SK-N-SH (cell line): ENCODE results near the gene PPP1R15B. TPM values are rescaled to one million over a fixed set of nuclear protein-coding genes. Genes with fewer than 3 reads are reported as not detected.

Source experiments
- CTCF ChIA-PET: fragments of 300-600, 350-600 bp; formaldehyde crosslinking; extraction: SDS; loops from one replicate; lab custom pipeline; 2021; lab: Yijun Ruan, JAX
- POLR2A ChIA-PET: fragments of 350-600 bp; sonication (Branson Sonifier 250); formaldehyde crosslinking; extraction: SDS; loops from one replicate; lab custom pipeline; 2020; ENCODE audit warnings: antibody characterized with exemption, inconsistent platforms; lab: Yijun Ruan, JAX
- DNase-seq: peaks from one replicate; pipeline ENCODE4 v3.0.0; 2012
- H2AFZ ChIP-seq: fragments of 200-600 bp; sonication (generic); 2 replicates; pipeline ENCODE4 v1.8.1; 2016; ENCODE audit warnings: antibody characterized with exemption, mild to moderate bottlenecking, low read depth
- H3F3A ChIP-seq: fragments of 200-600 bp; sonication (generic); replicated peaks from 2 replicates; pipeline ENCODE3; 2016; ENCODE audit warnings: antibody characterized with exemption, mild to moderate bottlenecking; ENCODE audit not compliant: insufficient read depth
- H3K27ac ChIP-seq, 2 experiments: fragments of 200-500 bp in 1 of 2; fragments of 200-600 bp in 1 of 2; sonication (Bioruptor generic) in 1 of 2; sonication (generic), shearing (Covaris generic) in 1 of 2; 2 replicates each; pipeline versions ENCODE4 v1.5.1 to v1.6.1; 2014 to 2016; ENCODE audit warnings: low read depth in 2 of 2, inconsistent platforms in 1 of 2, low read length in 1 of 2, mild to moderate bottlenecking in 1 of 2, mixed read lengths in 1 of 2
- H3K27me3 ChIP-seq: fragments of 200-600 bp; sonication (generic), shearing (Covaris generic); 2 replicates; pipeline ENCODE4 v1.6.1; 2016; ENCODE audit warnings: mixed run types; ENCODE audit not compliant: insufficient read depth
- H3K36me3 ChIP-seq, 2 experiments: fragments of 200-500 bp in 1 of 2; fragments of 200-600 bp in 1 of 2; sonication (Bioruptor generic) in 1 of 2; sonication (generic) in 1 of 2; replicated peaks in 1 of 2; 2 replicates each; pipeline versions ENCODE3 to v1.5.1; 2014 to 2016; ENCODE audit warnings: low read length in 1 of 2, mild to moderate bottlenecking in 1 of 2; ENCODE audit not compliant: insufficient read depth in 2 of 2, control insufficient read depth in 1 of 2
- H3K4me1 ChIP-seq, 2 experiments: fragments of 200-500 bp in 1 of 2; fragments of 200-600 bp in 1 of 2; sonication (Bioruptor generic) in 1 of 2; sonication (generic), shearing (Covaris generic) in 1 of 2; 2 replicates each; pipeline versions ENCODE4 v1.5.1 to v1.6.1; 2014 to 2016; ENCODE audit warnings: low read depth in 1 of 2, low read length in 1 of 2, mixed run types in 1 of 2; ENCODE audit not compliant: insufficient read depth in 2 of 2, control insufficient read depth in 1 of 2
- H3K4me2 ChIP-seq: fragments of 200-600 bp; sonication (generic), shearing (Covaris generic); 2 replicates; pipeline ENCODE4 v1.6.1; 2017; ENCODE audit warnings: mixed run types
- H3K4me3 ChIP-seq, 2 experiments: fragments of 200-500 bp in 1 of 2; fragments of 200-600 bp in 1 of 2; sonication (Bioruptor generic) in 1 of 2; sonication (generic), shearing (Covaris generic) in 1 of 2; 2 replicates each; pipeline versions ENCODE4 v1.5.1 to v1.8.1; 2014 to 2016; ENCODE audit warnings: low read depth in 2 of 2, inconsistent platforms in 1 of 2, low read length in 1 of 2, mild to moderate bottlenecking in 1 of 2, mixed read lengths in 1 of 2, moderate library complexity in 1 of 2
- H3K79me2 ChIP-seq: fragments of 200-600 bp; sonication (generic); 2 replicates; pipeline ENCODE4 v1.8.1; 2017; ENCODE audit warnings: mild to moderate bottlenecking; ENCODE audit not compliant: insufficient read depth
- H3K9ac ChIP-seq: fragments of 200-600 bp; sonication (generic); 2 replicates; pipeline ENCODE4 v1.6.1; 2017; ENCODE audit warnings: mixed run types
- H3K9me2 ChIP-seq: fragments of 200-600 bp; sonication (generic); 2 replicates; pipeline ENCODE4 v1.6.1; 2017; ENCODE audit warnings: mixed run types
- H3K9me3 ChIP-seq: fragments of 200-600 bp; sonication (generic); 2 replicates; pipeline ENCODE4 v1.6.1; 2017; ENCODE audit warnings: mixed run types, mild to moderate bottlenecking, moderate library complexity
- H4K20me1 ChIP-seq: fragments of 200-600 bp; sonication (generic); 2 replicates; pipeline ENCODE4 v1.6.1; 2017; ENCODE audit warnings: mild to moderate bottlenecking, mixed run types; ENCODE audit not compliant: insufficient read depth
- CHD2 ChIP-seq: fragments of 150-350 bp; IDR thresholded peaks from 2 replicates; pipeline ENCODE4 v1.6.1; 2018; ENCODE audit warnings: low read length; ENCODE audit not compliant: partially characterized antibody
- ELF1 ChIP-seq: IDR thresholded peaks from 2 replicates; pipeline ENCODE4 v1.4.0; 2012
- EP300 ChIP-seq, 2 experiments: IDR thresholded peaks; 2 replicates each; pipeline versions ENCODE4 v1.4.0 to v1.6.1; 2012; ENCODE audit warnings: borderline replicate concordance in 1 of 2, low read depth in 1 of 2, low read length in 1 of 2
- GABPA ChIP-seq: IDR thresholded peaks from 2 replicates; pipeline ENCODE4 v1.4.0; 2012; ENCODE audit warnings: low read depth, mild to moderate bottlenecking
- JUND ChIP-seq: IDR thresholded peaks from 2 replicates; pipeline ENCODE4 v1.4.0; 2012
- MEF2A ChIP-seq: IDR thresholded peaks from 2 replicates; pipeline ENCODE4 v1.4.0; 2012; ENCODE audit warnings: low read depth, borderline replicate concordance
- MXI1 ChIP-seq: IDR thresholded peaks from 2 replicates; pipeline ENCODE4 v1.6.1; 2012; ENCODE audit warnings: mild to moderate bottlenecking, low read depth, low read length, improper control_type of control experiment
- RAD21 ChIP-seq: IDR thresholded peaks from 2 replicates; pipeline ENCODE4 v1.6.1; 2012; ENCODE audit warnings: mild to moderate bottlenecking, low read length
- RCOR1 ChIP-seq: fragments of 150-350 bp; IDR thresholded peaks from 2 replicates; pipeline ENCODE4 v1.6.1; 2017; ENCODE audit warnings: antibody characterized with exemption, low read length
- RFX5 ChIP-seq: IDR thresholded peaks from 2 replicates; pipeline ENCODE4 v1.6.1; 2012; ENCODE audit warnings: mild to moderate bottlenecking, improper control_type of control experiment, low read length
- SMC3 ChIP-seq: IDR thresholded peaks from 2 replicates; pipeline ENCODE4 v1.6.1; 2012; ENCODE audit warnings: low read depth, low read length, improper control_type of control experiment
- WGBS: methylation state at CpG from one replicate; pipeline ENCODE4 v1.1.6; 2017; ENCODE audit warnings: low lambda C conversion rate; 5-methylcytosine and 5-hydroxymethylcytosine counted together
- polyA plus RNA-seq, 3 experiments: library from polyadenylated mRNA; depleted of rRNA; stranded (reverse); fragments of >200 nt; gene quantifications; 2 replicates each; pipeline ENCODE4 v1.2.3, GENCODE V29; 2012
- TF ChIP-seq, protein P1 (sequence below): fragments of 200-600 bp; sonication (generic); IDR thresholded peaks from 2 replicates; pipeline ENCODE4 v1.6.1; 2017; ENCODE audit warnings: antibody characterized with exemption, mild to moderate bottlenecking, moderate library complexity
- TF ChIP-seq, protein P2 (sequence below): IDR thresholded peaks from 2 replicates; pipeline ENCODE4 v1.4.0; 2012; ENCODE audit warnings: low read depth
- TF ChIP-seq, protein P3 (sequence below): IDR thresholded peaks from 2 replicates; pipeline ENCODE4 v1.4.0; 2012; ENCODE audit warnings: low read depth, borderline replicate concordance

The PPP1R15B gene
- polyA plus RNA-seq, 1 of the 3 experiments (the other 2 are of a cell fraction), result 12.1 TPM

DNA sequence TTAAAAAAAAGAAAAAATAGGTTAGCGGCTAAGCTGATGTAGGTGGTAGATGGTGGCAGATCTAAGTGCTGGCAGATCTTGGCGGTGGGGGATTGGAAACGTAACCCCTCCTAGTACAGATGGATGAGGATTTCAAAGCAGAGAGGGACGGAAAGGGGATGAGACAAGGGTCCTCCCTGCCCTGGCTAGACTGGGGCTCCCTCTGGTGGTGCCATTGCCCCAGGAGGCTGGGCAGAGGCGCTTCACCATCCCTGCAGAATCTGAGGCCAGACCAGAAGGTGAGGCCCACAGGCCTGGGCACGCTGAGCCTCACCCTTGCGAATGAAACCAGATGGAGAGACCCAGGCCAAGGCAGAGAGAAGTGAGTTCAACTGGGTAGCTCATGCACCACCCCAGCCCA, 44.9 kb downstream of the PPP1R15B start:
- H3K27me3 ChIP-seq, result peaks cover 17% of the 10 kb centered on the region; the same call in 1 of the 2 replicates
- no peak overlapping the region for H3K27ac ChIP-seq
- H3K4me3 ChIP-seq, result no peak overlapping the region
- H4K20me1 ChIP-seq, result no peaks in the 10 kb centered on the region
- 87% methylated on average over 5 of the region's 7 CpGs for WGBS
- ChIA-PET CTCF (interaction anchor here (0.6 to 3.3 kb wide), 10 partner anchors 9 to 214 kb away, joined by 3 to 21 read pairs (median 4); partner anchors contain the start of gene GOLT1A), POLR2A (no interaction called here)
- H2AFZ ChIP-seq, result no peak overlapping the region
- no peak overlapping the region for H3K4me2 ChIP-seq
- no peak overlapping the region for H3K9ac ChIP-seq
- H3K4me1 ChIP-seq, result peaks cover 4 to 7% of the 10 kb centered on the region in 2 experiments; a peak in 1 of 4 replicates
- peak; percentile 46 for DNase-seq
- no peaks in the 10 kb centered on the region for H3K36me3 ChIP-seq
- H3K9me3 ChIP-seq, result no peaks in the 10 kb centered on the region
- no peaks in the 10 kb centered on the region for H3K79me2 ChIP-seq
- H3F3A ChIP-seq, result no peaks in the 10 kb centered on the region
- TF ChIP-seq, protein P1, sequence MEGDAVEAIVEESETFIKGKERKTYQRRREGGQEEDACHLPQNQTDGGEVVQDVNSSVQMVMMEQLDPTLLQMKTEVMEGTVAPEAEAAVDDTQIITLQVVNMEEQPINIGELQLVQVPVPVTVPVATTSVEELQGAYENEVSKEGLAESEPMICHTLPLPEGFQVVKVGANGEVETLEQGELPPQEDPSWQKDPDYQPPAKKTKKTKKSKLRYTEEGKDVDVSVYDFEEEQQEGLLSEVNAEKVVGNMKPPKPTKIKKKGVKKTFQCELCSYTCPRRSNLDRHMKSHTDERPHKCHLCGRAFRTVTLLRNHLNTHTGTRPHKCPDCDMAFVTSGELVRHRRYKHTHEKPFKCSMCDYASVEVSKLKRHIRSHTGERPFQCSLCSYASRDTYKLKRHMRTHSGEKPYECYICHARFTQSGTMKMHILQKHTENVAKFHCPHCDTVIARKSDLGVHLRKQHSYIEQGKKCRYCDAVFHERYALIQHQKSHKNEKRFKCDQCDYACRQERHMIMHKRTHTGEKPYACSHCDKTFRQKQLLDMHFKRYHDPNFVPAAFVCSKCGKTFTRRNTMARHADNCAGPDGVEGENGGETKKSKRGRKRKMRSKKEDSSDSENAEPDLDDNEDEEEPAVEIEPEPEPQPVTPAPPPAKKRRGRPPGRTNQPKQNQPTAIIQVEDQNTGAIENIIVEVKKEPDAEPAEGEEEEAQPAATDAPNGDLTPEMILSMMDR, result peak; percentile 35
- TF ChIP-seq SMC3 (peak; percentile 26; the same call in 1 of the 2 replicates), MEF2A (no peak), RAD21 (peak; percentile 29), JUND (no peak)
- TF ChIP-seq, protein P2, sequence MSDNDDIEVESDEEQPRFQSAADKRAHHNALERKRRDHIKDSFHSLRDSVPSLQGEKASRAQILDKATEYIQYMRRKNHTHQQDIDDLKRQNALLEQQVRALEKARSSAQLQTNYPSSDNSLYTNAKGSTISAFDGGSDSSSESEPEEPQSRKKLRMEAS, result no peak
- H3K9me2 ChIP-seq, result no peaks in the 10 kb centered on the region

DNA sequence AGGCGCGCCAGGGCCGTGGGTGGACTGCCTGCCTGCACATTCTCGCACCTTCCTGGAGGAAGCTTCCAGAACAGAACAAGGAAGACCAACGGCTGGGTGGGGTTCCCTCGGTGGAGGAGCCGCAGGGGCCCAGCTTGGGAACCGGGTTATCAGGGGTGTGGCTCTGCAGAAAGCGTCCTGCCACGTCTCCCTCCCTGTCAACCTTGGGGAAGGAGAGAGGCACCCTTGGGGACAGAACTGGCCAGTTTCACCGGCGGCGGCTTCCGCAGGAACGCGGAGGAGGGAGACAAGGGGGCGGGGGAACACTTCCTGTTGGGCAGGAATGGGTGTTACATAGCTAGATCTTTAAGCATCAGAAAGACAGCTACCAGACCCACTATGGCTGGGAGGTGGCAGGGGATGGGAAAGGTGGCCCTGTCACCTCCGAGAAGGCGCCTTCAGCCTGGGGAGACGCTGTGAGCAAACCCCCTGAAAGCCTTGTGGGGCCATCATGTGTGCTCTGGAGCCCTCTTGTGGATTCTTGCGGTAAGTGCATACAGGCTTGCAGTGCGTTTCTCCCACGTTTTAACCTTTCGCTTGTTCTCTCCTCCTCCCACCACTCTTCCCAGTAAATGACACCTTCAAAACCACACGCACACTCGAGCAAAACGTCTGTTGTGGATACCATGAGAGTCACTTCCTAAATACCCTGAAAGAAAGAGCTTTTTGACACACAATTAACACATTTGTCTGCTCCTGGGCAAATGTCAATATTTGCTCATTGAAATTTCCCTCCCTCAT, 48.1 kb downstream of the PPP1R15B start:
- peak; percentile 74 for DNase-seq
- H3F3A ChIP-seq, result no peaks in the 10 kb centered on the region
- no peaks in the 10 kb centered on the region for H3K79me2 ChIP-seq
- ChIA-PET POLR2A (interaction anchor here (1.2 to 2.7 kb wide), 4 partner anchors 13 to 212 kb away, joined by 3 to 7 read pairs (median 4); partner anchors contain the start of gene ETNK2), CTCF (interaction anchor here (0.5 to 8.4 kb wide), 77 partner anchors 9 to 528 kb away, joined by 3 to 338 read pairs (median 4); partner anchors contain the start of genes ETNK2, GOLT1A, KISS1 and REN)
- no peaks in the 10 kb centered on the region for H4K20me1 ChIP-seq
- no peak overlapping the region for H3K9ac ChIP-seq
- WGBS, result 12% methylated on average over 22 of the region's 27 CpGs
- peak overlapping the region; percentile 91 for H3K4me2 ChIP-seq
- H3K27ac ChIP-seq, result peak overlapping the region in 1 of 2 experiments; percentile 56; a peak in 1 of 4 replicates
- H3K27me3 ChIP-seq, result peaks cover 7% of the 10 kb centered on the region; the same call in 1 of the 2 replicates
- H3K4me3 ChIP-seq, result peak overlapping the region; percentile 41 to 56
- H3K36me3 ChIP-seq, result no peaks in the 10 kb centered on the region
- peaks cover 4 to 25% of the 10 kb centered on the region in 2 experiments; a peak in 1 of 4 replicates for H3K4me1 ChIP-seq
- H3K9me3 ChIP-seq, result no peaks in the 10 kb centered on the region
- peak overlapping the region; percentile 95 for H2AFZ ChIP-seq
- H3K9me2 ChIP-seq, result no peaks in the 10 kb centered on the region
- TF ChIP-seq, protein P1, result peak; percentile 98
- TF ChIP-seq GABPA, result peak; percentile 41; the same call in 1 of the 2 replicates
- peak; percentile 95 for TF ChIP-seq SMC3
- TF ChIP-seq RFX5, result peak; percentile 31; the same call in 1 of the 2 replicates
- TF ChIP-seq RAD21, result peak; percentile 97
- TF ChIP-seq MXI1, result 0 out of 2 replicates have a peak, but pooled peaks have one; percentile 14
- peak; percentile 49; the same call in 1 of the 2 replicates for TF ChIP-seq RCOR1
- TF ChIP-seq ELF1, result no peak
- no peak for TF ChIP-seq EP300 (IDR thresholded peaks at IDR 0.05; ENCODE audit: borderline replicate concordance in 1 of 2, low read depth in 1 of 2, low read length in 1 of 2)
- peak; percentile 22 for TF ChIP-seq CHD2
- TF ChIP-seq, protein P3, sequence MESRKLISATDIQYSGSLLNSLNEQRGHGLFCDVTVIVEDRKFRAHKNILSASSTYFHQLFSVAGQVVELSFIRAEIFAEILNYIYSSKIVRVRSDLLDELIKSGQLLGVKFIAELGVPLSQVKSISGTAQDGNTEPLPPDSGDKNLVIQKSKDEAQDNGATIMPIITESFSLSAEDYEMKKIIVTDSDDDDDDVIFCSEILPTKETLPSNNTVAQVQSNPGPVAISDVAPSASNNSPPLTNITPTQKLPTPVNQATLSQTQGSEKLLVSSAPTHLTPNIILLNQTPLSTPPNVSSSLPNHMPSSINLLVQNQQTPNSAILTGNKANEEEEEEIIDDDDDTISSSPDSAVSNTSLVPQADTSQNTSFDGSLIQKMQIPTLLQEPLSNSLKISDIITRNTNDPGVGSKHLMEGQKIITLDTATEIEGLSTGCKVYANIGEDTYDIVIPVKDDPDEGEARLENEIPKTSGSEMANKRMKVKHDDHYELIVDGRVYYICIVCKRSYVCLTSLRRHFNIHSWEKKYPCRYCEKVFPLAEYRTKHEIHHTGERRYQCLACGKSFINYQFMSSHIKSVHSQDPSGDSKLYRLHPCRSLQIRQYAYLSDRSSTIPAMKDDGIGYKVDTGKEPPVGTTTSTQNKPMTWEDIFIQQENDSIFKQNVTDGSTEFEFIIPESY, result no peak
